Astrocyte of the spinal cord (primary cell): ENCODE data around the gene BARX2.

Experiments
- DNase-seq: peaks from one replicate; pipeline ENCODE4 v3.0.0; 2011; ENCODE audit warnings: low read depth, low spot score
- H3K4me3 ChIP-seq: 2 replicates; pipeline ENCODE4 v1.5.1; 2011; ENCODE audit warnings: low read depth, mild to moderate bottlenecking, low read length, moderate library complexity
- in situ Hi-C: cut with HindIII; loops from 2 replicates; pipeline ENCODE4 v1.10.0; 2017; ENCODE audit warnings: low sequenced_read_pairs
- TF ChIP-seq, protein P1 (sequence below): IDR thresholded peaks from 2 replicates; pipeline ENCODE4 v1.5.1; 2012; ENCODE audit warnings: low read depth, mild to moderate bottlenecking, low read length, inconsistent platforms

Gene BARX2

DNA sequence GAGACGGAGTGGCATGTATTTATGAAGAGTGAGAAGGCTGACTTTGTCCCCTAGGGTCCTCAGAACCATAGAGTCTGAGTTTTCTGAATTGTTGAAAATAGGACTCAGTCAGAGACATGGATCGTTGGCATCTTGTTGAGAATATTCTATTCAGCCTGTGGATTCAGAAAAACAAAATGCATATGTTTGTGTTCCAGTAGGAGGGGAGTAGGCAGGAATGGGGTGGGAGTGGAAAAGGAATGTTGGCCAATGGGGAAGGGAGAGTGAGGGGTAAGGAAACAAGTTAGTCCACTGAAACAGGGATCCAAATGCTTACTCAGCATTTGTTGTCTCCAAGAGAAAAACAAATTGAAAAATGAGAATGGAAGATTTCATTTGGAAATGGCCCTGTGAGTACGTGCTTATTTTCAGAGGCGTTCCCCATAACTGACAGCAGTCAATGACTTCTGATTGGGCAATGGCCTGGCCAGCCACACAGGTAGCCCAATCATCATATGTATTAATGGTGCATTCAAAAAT, 14.7 kb downstream of the BARX2 start:
- no peak overlapping the region for H3K4me3 ChIP-seq
- no peak for DNase-seq
- TF ChIP-seq, protein P1, sequence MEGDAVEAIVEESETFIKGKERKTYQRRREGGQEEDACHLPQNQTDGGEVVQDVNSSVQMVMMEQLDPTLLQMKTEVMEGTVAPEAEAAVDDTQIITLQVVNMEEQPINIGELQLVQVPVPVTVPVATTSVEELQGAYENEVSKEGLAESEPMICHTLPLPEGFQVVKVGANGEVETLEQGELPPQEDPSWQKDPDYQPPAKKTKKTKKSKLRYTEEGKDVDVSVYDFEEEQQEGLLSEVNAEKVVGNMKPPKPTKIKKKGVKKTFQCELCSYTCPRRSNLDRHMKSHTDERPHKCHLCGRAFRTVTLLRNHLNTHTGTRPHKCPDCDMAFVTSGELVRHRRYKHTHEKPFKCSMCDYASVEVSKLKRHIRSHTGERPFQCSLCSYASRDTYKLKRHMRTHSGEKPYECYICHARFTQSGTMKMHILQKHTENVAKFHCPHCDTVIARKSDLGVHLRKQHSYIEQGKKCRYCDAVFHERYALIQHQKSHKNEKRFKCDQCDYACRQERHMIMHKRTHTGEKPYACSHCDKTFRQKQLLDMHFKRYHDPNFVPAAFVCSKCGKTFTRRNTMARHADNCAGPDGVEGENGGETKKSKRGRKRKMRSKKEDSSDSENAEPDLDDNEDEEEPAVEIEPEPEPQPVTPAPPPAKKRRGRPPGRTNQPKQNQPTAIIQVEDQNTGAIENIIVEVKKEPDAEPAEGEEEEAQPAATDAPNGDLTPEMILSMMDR, result no peak
- in situ Hi-C loops, result no loop called here

DNA sequence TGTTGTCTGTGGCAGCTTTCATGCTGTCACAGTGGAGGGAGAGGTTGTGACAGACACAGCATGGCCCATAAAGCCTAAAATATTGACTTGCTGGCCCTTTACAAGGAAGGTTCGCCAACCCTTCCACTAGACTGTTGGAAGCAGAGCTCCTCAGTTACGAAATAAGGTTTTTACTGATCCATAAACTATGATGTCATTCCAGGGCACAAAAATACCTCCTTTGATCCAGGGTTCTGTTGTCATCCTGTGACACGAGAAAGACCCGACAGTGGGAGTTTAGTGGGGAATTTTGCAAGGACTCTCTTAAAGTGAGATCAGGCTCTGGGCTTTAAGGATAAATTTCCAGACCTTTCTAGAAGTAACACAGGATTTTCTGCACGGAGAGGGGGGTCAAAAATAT, 15.7 kb downstream of the BARX2 start:
- no peak for DNase-seq
- in situ Hi-C loops, result no loop called here

DNA sequence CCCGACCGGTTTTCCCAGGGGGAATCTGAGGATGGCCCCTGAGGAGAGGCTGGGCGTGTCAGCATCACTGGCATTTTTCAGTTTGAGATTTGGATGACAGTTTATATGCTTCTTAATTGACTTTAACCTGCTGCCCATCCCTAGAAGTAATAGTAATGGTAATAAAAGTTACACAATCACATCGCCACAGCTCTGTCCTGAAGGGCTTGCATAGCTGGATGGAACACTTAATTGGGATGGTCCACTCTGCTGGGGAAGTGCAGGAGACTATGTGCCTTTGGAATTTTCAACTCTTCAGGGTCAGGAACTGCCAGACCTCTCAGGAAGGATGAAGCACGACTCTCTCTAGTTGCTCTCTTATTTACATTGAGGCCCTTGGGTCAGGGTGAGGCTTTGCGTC, 16.2 kb downstream of the BARX2 start:
- no peak overlapping the region for H3K4me3 ChIP-seq
- TF ChIP-seq, protein P1, result no peak
- DNase-seq, result no peak
- in situ Hi-C loops, result no loop called here

More for the DNA sequence above, 15.7 kb downstream of the BARX2 start:
- TF ChIP-seq, protein P1, result no peak
- no peak overlapping the region for H3K4me3 ChIP-seq

DNA sequence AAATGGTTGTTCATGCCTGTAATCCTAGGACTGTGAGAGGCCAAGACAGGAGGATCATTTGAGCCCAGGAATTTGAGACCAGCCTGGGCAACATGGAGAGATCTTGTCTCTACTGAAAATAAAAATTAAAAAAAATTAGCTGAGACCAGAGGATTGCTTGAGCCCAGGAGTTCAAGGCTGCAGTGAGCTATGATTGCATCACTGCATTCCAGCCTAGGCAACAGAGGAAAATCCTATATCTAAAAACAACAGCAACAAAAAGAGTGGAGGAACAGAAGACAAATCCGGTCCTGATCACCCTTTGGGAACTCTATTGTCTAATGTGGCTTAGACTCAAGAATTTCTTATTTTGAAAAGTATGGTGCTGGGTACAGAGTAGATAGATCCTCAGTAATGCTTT, 17.3 kb downstream of the BARX2 start:
- TF ChIP-seq, protein P1, result no peak
- DNase-seq, result no peak
- no peak overlapping the region for H3K4me3 ChIP-seq
- in situ Hi-C loops, result no loop called here

DNA sequence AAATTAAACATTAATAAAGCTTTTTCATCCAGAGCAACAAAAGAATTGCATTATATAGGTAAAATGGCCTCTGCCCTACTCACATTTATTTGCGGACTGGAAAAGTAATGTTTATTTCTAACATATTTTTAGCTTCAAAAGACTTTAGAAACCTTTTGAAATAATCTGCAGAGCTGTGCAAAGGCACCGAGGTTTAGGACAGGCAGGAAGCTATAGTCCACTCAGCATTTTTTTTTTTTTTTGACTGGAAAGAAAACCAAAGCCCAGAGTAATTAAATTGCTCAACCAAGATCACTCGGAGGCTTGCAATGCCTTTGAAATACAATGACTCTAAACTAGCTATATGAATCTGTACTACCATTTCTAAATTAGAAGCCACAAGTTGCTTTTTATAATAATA, 19.1 kb downstream of the BARX2 start:
- DNase-seq, result no peak
- no peak overlapping the region for H3K4me3 ChIP-seq
- in situ Hi-C loops, result no loop called here
- TF ChIP-seq, protein P1, result no peak

DNA sequence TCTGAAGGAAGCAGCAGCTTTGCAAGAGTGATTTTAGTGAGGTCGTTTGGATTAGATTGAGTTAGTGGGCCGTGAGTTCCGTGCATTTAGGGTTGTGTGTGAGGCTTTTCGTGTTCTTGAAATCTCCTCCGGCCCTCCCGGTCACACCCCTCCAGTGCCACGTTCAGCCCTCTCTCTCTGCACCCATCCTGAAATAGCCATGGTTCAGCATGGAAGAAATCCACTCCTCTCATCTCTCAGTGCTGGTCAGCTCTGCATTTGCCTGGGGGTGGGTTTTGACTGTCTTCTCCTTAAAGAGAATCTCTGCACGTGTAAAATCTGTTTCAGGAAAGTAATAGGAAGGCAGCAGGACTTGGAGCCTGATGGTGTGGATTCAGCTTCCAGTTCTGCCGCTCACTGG, 19.8 kb downstream of the BARX2 start:
- in situ Hi-C loops, result no loop called here
- DNase-seq, result no peak
- H3K4me3 ChIP-seq, result no peak overlapping the region
- TF ChIP-seq, protein P1, result no peak

DNA sequence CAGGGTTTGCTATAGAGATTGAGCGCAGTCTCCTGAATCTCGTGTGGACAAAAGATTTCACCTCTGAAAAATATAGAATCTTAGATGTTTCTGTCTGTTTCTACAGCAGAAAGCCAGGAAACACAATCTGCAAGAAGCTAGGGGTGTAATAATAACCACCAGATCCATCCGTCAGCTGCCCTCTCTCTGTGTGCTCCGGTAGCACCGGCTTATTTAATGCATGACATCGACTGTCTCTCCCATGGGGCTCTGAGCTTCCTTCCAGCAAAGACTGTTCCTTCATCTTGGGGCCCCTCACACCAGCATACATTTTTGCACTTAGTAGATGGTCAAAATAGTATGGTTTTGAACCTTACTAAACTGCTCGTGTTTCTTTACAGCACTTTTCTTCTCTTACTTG, 20.2 kb downstream of the BARX2 start:
- TF ChIP-seq, protein P1, result no peak

More for the DNA sequence above, 20.2 kb downstream of the BARX2 start:
- in situ Hi-C loops, result no loop called here
- DNase-seq, result no peak
- H3K4me3 ChIP-seq, result no peak overlapping the region
